IPS-NIHi7 (cell line): ENCODE measurements around the gene SEMA6A.

Experiments used
- DNase-seq: peaks from one replicate; pipeline ENCODE4 v3.0.0; 2012; ENCODE audit warnings: mixed read lengths; ENCODE audit errors: extremely low spot score

SEMA6A gene

DNA sequence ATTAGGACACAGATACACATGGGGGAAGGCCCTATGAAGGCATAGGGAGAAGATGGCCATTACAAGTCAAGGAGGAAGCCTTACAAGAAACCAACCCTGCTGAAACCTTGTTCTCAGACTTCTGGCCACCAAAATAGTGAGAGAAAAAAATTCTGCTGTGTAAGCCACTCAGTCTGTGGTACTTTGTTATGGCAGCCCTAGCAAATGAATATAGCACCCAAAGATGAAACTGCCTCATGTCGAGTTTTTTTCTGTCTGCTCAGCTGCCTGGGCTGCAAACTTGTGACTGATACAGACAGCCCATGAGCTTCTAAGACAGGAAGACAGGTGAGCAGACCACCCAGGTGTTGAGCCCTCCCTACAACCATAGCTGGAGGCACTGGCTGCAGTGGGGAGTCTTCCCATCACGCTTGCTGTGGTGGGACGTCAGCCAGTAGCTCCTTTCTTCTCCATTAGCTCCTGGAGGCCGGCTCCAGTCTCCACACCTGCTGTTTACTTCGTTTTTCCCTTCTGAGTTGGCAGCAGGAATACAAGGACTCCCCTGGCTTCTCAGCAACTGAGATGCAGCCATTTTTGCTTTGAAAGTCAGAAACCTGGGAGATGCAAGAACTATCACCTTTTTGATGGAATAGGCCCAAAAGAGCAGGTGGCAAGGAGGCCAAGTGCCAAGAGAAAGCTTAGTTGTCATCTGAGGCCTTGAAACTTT is 164.9 kb downstream of the SEMA6A start:
- DNase-seq, result no peak

DNA sequence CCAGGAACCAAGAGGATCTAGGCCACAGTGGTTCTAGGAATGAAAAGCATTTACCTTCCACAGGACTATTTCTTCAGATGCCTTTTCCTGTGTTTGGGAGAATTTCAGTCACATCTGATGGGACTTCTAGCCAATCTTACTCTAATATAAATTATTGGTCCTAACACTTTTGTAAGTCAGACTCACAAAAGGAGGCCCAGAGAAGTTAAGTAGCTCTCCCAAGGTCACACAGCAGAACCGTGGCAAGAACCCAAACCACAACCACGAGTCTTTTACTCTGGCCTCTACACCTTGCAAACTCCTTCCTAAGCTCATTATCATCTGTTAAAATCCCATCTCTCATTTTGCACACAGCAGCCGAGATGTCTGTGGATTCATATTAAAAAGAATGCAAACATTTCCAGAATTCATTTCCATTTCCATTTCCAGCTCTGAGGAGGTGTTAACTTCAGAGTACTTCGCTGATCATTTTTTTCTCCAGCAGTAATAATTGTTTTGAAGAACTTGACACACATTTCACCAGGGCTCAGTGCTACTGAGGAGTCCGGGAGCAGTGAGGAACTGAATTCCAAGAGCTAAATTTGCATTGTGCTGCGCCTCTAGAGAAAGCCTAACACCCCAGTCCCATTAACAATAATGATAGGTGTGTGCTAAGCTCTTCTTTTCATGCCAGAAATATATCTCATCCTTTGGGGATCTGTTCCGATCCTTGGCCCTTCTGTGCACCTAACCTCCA is 168.1 kb downstream of the SEMA6A start:
- no peak for DNase-seq

GRCh38 chr5:116404792-116405191 is 169.8 kb downstream of the SEMA6A start:
- DNase-seq, result no peak

DNA sequence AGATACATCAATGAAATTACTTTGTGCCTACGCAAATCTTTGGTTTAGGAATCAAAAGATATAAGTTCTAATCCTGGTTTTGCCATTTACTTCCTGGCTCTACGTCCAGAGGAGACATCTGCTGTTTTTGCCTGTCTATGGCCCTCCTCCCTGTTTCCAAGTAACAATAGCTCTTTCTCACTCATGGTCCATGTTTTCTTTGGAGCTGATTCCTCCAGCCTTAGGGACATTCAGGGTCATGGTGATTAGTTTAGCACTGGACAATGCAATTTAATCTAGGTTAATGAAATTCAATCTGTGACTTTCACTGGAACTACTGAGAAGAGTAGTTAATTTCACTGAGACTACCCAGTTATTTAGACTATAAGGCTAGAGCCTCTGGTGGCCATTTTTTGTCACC is 170.6 kb downstream of the SEMA6A start:
- DNase-seq, result no peak

- DNase-seq, result no peak
Observed at GRCh38 chr5:116402235-116402634, 172.4 kb downstream of the SEMA6A start.

DNA sequence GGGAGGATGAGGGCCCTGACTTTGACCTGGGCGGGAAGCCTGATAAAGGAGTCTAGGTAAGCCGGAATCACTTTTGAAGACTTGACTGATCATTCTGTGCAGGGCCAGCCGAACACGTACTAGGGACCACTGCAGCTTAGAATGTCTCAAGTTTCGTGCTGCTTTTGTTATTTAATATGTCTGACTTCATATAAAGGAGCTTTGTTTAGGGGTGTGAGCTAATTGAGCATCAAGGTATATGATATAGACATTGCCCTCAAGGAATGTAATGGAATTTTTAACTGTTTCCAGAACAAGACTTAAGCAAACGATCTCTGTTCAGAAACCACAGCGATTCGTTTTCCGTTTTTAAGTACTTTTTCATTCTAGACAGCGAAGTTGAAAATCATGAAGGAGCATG is 173.0 kb downstream of the SEMA6A start:
- DNase-seq, result no peak

- no peak for DNase-seq
Observed at GRCh38 chr5:116396476-116397099, 178.0 kb downstream of the SEMA6A start.

DNA sequence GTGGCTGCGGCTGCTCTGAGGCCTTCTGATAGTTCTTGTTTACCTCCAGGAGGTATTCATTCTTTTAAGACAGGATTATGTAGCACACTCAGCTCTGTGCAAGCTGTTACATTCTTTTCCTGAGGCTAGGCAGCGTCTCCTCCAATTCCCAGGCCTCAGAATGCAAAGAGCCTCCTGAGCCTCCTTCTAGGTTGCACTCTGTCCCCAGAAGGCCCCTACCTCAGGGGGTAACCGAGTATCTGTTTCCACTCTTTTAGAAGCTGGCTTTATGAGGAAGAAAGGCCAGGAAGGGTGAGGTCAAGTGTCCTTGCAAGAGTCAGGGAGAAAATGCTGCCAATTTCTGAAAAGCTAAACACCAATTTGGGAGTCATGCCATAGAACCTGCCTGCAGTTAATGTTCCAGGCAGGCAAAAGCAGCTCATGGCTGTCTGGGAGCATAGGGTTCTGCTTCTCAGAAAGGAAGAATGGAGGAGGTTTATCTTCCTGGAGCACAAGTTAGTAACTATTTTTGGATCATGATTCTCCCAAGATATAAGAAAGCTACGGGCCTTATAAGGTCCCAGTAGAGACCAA is 178.9 kb downstream of the SEMA6A start:
- DNase-seq, result no peak

GRCh38 chr5:116395226-116395625 is 179.4 kb downstream of the SEMA6A start:
- no peak for DNase-seq

DNA sequence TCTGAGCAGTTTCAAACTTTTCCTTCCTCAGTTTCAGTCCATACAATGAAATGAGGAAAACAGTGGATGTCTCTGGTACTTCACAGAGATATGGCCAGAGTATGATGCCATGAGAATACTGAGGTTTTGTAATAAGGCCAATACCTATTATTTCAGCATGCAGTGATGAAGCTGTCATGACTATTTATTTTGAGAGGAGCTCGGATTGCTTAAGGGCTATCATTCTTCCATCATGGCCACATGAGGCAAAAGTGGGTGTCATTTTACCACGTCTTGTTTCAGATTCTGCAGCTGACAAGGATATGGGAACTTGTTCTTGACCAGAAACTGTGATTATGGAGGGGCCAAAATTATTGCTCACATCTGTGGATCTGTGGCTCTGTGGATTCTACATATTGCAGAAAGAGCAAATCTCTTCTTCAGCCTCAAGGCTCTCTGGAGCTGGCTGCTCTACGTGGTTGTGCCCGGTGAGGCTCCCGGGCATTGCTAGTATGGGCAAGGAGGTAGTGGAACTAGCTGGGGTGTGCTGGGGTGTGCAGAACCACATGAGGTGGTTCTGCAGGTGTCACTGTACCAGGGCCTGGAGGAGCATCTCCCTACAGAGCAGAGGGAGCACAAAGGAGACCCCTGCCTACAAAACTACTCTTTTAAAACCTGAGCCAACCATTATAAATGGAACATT is 180.3 kb downstream of the SEMA6A start:
- no peak for DNase-seq
